Omental fat pad (tissue), 4 donors: ENCODE measurements around the gene RUNX1. TPM values are rescaled to one million over a fixed set of nuclear protein-coding genes. Genes with fewer than 3 reads are reported as not detected.

Source experiments
- ATAC-seq: fragments of 150-250 bp; one replicate; pipeline ENCODE4 v1.9.1; 2016; ENCODE audit warnings: mild to moderate bottlenecking, moderate library complexity; ENCODE audit not compliant: low FRiP score
- DNase-seq: peaks from one replicate; pipeline ENCODE4 v3.0.0-alpha.2; 2019; ENCODE audit warnings: low spot score
- CTCF ChIP-seq, 3 donors: fragments of 450-650 bp; IDR thresholded peaks; one replicate each; pipeline ENCODE4 v1.5.1; 2016 to 2017; ENCODE audit warnings: antibody characterized with exemption in 3 of 3, mild to moderate bottlenecking in 3 of 3, moderate library complexity in 2 of 3
- total RNA-seq, 4 donors: library from RNA; depleted of rRNA; stranded (reverse); fragments of >200 nt; gene quantifications; one replicate each; pipeline ENCODE4 v1.1.0, GENCODE V29; 2016

The RUNX1 gene
- total RNA-seq, 4 donors from 2014 or later = 21.1 to 75.9 (median 30.2) TPM

- no peak for TF ChIP-seq CTCF (IDR thresholded peaks at IDR 0.05)
- no peak for DNase-seq
Observed at GRCh38 chr21:34748862-34749261, 300.2 kb downstream of the RUNX1 start.

GRCh38 chr21:34745557-34746255 lies 303.4 kb downstream of the RUNX1 start:
- no peak for DNase-seq
- peak in 2 of 3 donors; percentile 49 to 73 for TF ChIP-seq CTCF (IDR thresholded peaks at IDR 0.05)
- ATAC-seq = peak; percentile 79

More at GRCh38 chr21:34748862-34749261, 300.2 kb downstream of the RUNX1 start:
- no peak for ATAC-seq

GRCh38 chr21:34744801-34745200 lies 304.3 kb downstream of the RUNX1 start:
- ATAC-seq (no peak), DNase-seq (no peak)
- TF ChIP-seq CTCF (IDR thresholded peaks at IDR 0.05) = no peak

GRCh38 chr21:34743831-34744230 lies 305.3 kb downstream of the RUNX1 start:
- DNase-seq (no peak), ATAC-seq (peak; percentile 39)
- no peak for TF ChIP-seq CTCF (IDR thresholded peaks at IDR 0.05)

- no peak for DNase-seq
- no peak for TF ChIP-seq CTCF (IDR thresholded peaks at IDR 0.05)
- ATAC-seq = no peak
Observed at GRCh38 chr21:34743285-34743684, 305.8 kb downstream of the RUNX1 start.

GRCh38 chr21:34740198-34740597 lies 308.9 kb downstream of the RUNX1 start:
- no peak for DNase-seq
- TF ChIP-seq CTCF (IDR thresholded peaks at IDR 0.05) = no peak
- no peak for ATAC-seq
